NB4 (cell line): ENCODE measurements around the gene C17orf58.

ENCODE experiments used
- CTCF ChIP-seq: IDR thresholded peaks from one replicate; pipeline ENCODE4 v1.5.1; 2012; ENCODE audit warnings: low read depth, low read length
- MAX ChIP-seq: IDR thresholded peaks from 2 replicates; pipeline ENCODE4 v1.6.1; 2011; ENCODE audit warnings: low read depth, low read length
- MYC ChIP-seq: IDR thresholded peaks from 2 replicates; pipeline ENCODE4 v1.6.1; 2011; ENCODE audit warnings: low read depth, low read length
- POLR2A ChIP-seq: IDR thresholded peaks from 2 replicates; pipeline ENCODE4 v1.6.1; 2011; ENCODE audit warnings: mild to moderate bottlenecking; ENCODE audit not compliant: insufficient read length; ENCODE audit errors: extremely low read depth

- TF ChIP-seq CTCF: no peak
- TF ChIP-seq POLR2A: no peak
- no peak for TF ChIP-seq MYC
- TF ChIP-seq MAX: no peak
Observed at GRCh38 chr17:68029512-68030215, 33.4 kb upstream of the C17orf58 start.
